PC-9 (cell line): ENCODE results near the gene CPEB2. TPM values are rescaled to one million over a fixed set of nuclear protein-coding genes. Genes with fewer than 3 reads are reported as not detected.

Experiments
- BruUV-seq: library from RNA; stranded (reverse); fragments of 400-500 nt; replicated peaks from 2 replicates; lab custom pipeline; 2021; lab: Mats Ljungman, UMichigan
- CTCF ChIA-PET: fragments of 300-600 bp; sonication (Branson Sonifier 250); formaldehyde crosslinking; loops from one replicate; lab custom pipeline; 2022; ENCODE audit warnings: antibody characterized with exemption; lab: Charles Lee
- POLR2A ChIA-PET: fragments of 300-600 bp; sonication (Branson Sonifier 250); formaldehyde crosslinking; loops from one replicate; lab custom pipeline; 2022; ENCODE audit warnings: antibody characterized with exemption; ENCODE audit not compliant: unreplicated experiment; lab: Charles Lee
- DNase-seq, 2 experiments: peaks; one replicate each; pipeline versions ENCODE4 v3.0.0 to v3.0.0-alpha.2; 2015 to 2022; ENCODE audit warnings: mixed read lengths in 1 of 2
- H2AFZ ChIP-seq: fragments of 200-600 bp; sonication (generic); 2 replicates; pipeline ENCODE4 v1.8.1; 2017; ENCODE audit warnings: antibody characterized with exemption
- H3F3A ChIP-seq: fragments of 200-600 bp; sonication (generic); 2 replicates; pipeline ENCODE4 v1.8.1; 2017; ENCODE audit warnings: antibody characterized with exemption, mild to moderate bottlenecking, low read depth; ENCODE audit not compliant: insufficient read depth
- H3K27ac ChIP-seq: fragments of 200-600 bp; sonication (generic); 2 replicates; pipeline ENCODE4 v1.6.1; 2016; ENCODE audit warnings: mixed run types
- H3K27me3 ChIP-seq: fragments of 200-600 bp; sonication (generic); 2 replicates; pipeline ENCODE4 v1.6.1; 2016; ENCODE audit warnings: low read depth, mixed run types; ENCODE audit not compliant: insufficient read depth
- H3K36me3 ChIP-seq: fragments of 200-600 bp; sonication (generic); 2 replicates; pipeline ENCODE4 v1.6.1; 2016; ENCODE audit warnings: low read depth, mixed run types
- H3K4me1 ChIP-seq: fragments of 200-600 bp; sonication (generic); replicated peaks from 2 replicates; pipeline ENCODE4 v1.6.1; 2016; ENCODE audit warnings: mixed run types; ENCODE audit not compliant: insufficient read depth
- H3K4me2 ChIP-seq: fragments of 200-600 bp; sonication (generic); 2 replicates; pipeline ENCODE4 v1.6.1; 2017; ENCODE audit warnings: mixed run types
- H3K4me3 ChIP-seq: fragments of 200-600 bp; sonication (generic); 2 replicates; pipeline ENCODE4 v1.6.1; 2016; ENCODE audit warnings: mixed run types
- H3K79me2 ChIP-seq: fragments of 200-600 bp; sonication (generic); 2 replicates; pipeline ENCODE4 v1.6.1; 2017; ENCODE audit warnings: low read depth, mixed run types
- H3K9me2 ChIP-seq: fragments of 200-600 bp; sonication (generic); 2 replicates; pipeline ENCODE4 v1.8.1; 2017; ENCODE audit warnings: mild to moderate bottlenecking; ENCODE audit not compliant: insufficient read depth
- H3K9me3 ChIP-seq: fragments of 200-600 bp; sonication (generic); 2 replicates; pipeline ENCODE4 v1.8.1; 2016; ENCODE audit warnings: low read depth; ENCODE audit not compliant: insufficient read depth
- H4K20me1 ChIP-seq: fragments of 200-600 bp; sonication (generic); 2 replicates; pipeline ENCODE4 v1.8.1; 2017; ENCODE audit not compliant: insufficient read depth
- CTCF ChIP-seq: fragments of 200-600 bp; sonication (generic); conservative IDR thresholded peaks from 2 replicates; pipeline ENCODE4 v1.6.1; 2017; ENCODE audit warnings: mixed run types, antibody characterized with exemption, mild to moderate bottlenecking, moderate library complexity
- EZH2 ChIP-seq: fragments of 200-600 bp; sonication (generic); IDR thresholded peaks from 2 replicates; pipeline ENCODE4 v1.8.0; 2017; ENCODE audit warnings: antibody characterized with exemption, low read depth
- intact Hi-C: fragments of 100-400 bp; cut with micrococcal nuclease; formaldehyde crosslinking; loops from one replicate; pipeline ENCODE4 v1.10.0; 2022; ENCODE audit not compliant: unreplicated experiment
- total RNA-seq: library from RNA; stranded (reverse); gene quantifications from 2 replicates; pipeline ENCODE4 v1.2.3, GENCODE V29; 2021

The CPEB2 gene
- total RNA-seq, 1 experiment from 2014 or later: 9.4 TPM

GRCh38 chr4:15031197-15031596 lies 28.9 kb downstream of the CPEB2 start:
- H3K4me1 ChIP-seq: no peaks in the 10 kb centered on the region
- POLR2A ChIA-PET: no interaction called here
- 0 out of 2 replicates have a peak, but pooled peaks cover 3% of the 10 kb centered on the region for H3K9me3 ChIP-seq
- no peak overlapping the region for H3K27ac ChIP-seq
- H3F3A ChIP-seq: no peaks in the 10 kb centered on the region
- H3K9me2 ChIP-seq: no peaks in the 10 kb centered on the region
- intact Hi-C loops: no loop called here
- no peaks in the 10 kb centered on the region for H3K27me3 ChIP-seq
- CTCF ChIA-PET: interaction anchor here (0.7 kb wide), 1 partner anchor 192 kb away, joined by 4 read pairs; no protein-coding TSS in a partner anchor
- H3K79me2 ChIP-seq: no peaks in the 10 kb centered on the region
- H3K4me3 ChIP-seq: no peak overlapping the region
- BruUV-seq: no TSS peak
- no peak overlapping the region for H2AFZ ChIP-seq
- TF ChIP-seq EZH2: no peak
- TF ChIP-seq CTCF: no peak
- DNase-seq: no peak
- no peaks in the 10 kb centered on the region for H4K20me1 ChIP-seq
- peaks cover 9% of the 10 kb centered on the region; the same call in 1 of the 2 replicates for H3K36me3 ChIP-seq
- H3K4me2 ChIP-seq: no peak overlapping the region

GRCh38 chr4:15031993-15032675 lies 29.9 kb downstream of the CPEB2 start:
- peaks cover 9% of the 10 kb centered on the region; the same call in 1 of the 2 replicates for H3K36me3 ChIP-seq
- no peaks in the 10 kb centered on the region for H3F3A ChIP-seq
- H3K27me3 ChIP-seq: no peaks in the 10 kb centered on the region
- no peaks in the 10 kb centered on the region for H3K9me2 ChIP-seq
- CTCF ChIA-PET: no interaction called here
- no peaks in the 10 kb centered on the region for H3K79me2 ChIP-seq
- no peak overlapping the region for H3K4me3 ChIP-seq
- no peaks in the 10 kb centered on the region for H4K20me1 ChIP-seq
- POLR2A ChIA-PET: no interaction called here
- TF ChIP-seq EZH2 (no peak), CTCF (no peak)
- no peak overlapping the region for H3K4me2 ChIP-seq
- no peaks in the 10 kb centered on the region for H3K4me1 ChIP-seq
- 0 out of 2 replicates have a peak, but pooled peaks cover 3% of the 10 kb centered on the region for H3K9me3 ChIP-seq
- no peak for DNase-seq
- intact Hi-C loops: no loop called here
- BruUV-seq: no TSS peak
- H3K27ac ChIP-seq: no peak overlapping the region
- no peak overlapping the region for H2AFZ ChIP-seq

- ChIA-PET CTCF (interaction anchor here (1.1 kb wide), 1 partner anchor 129 kb away, joined by 3 read pairs; no protein-coding TSS in a partner anchor), POLR2A (no interaction called here)
- DNase-seq: peak in 1 of 2 experiments; percentile 6
- Histone ChIP-seq H3K9me3 (0 out of 2 replicates have a peak, but pooled peaks cover 3% of the 10 kb centered on the region), H3K4me2 (no peak overlapping the region), H4K20me1 (no peaks in the 10 kb centered on the region), H3K27me3 (no peaks in the 10 kb centered on the region), H2AFZ (no peak overlapping the region), H3K27ac (no peak overlapping the region), H3K4me1 (no peaks in the 10 kb centered on the region), H3F3A (no peaks in the 10 kb centered on the region), H3K4me3 (no peak overlapping the region), H3K9me2 (no peaks in the 10 kb centered on the region), H3K79me2 (no peaks in the 10 kb centered on the region), H3K36me3 (peaks cover 9% of the 10 kb centered on the region; the same call in 1 of the 2 replicates)
- intact Hi-C loops: no loop called here
- TF ChIP-seq CTCF: no peak
- TF ChIP-seq EZH2: no peak
- BruUV-seq: no TSS peak
These were observed 31.9 kb downstream of the CPEB2 start for GRCh38 chr4:15034071-15034764.
